GM21367 (cell line): Measurements from ENCODE around the gene UBP1.
"Not testable (repeated sequence)": the region's sequence is repeated elsewhere in the genome, so short reads cannot be mapped to it uniquely, and the experiment has no call there.

Source experiments
- ATAC-seq: cut with Tn5 transposase; IDR thresholded peaks from one replicate; pipeline ENCODE4 v1.9.1; 2021; ENCODE audit not compliant: unreplicated experiment

The UBP1 gene

DNA sequence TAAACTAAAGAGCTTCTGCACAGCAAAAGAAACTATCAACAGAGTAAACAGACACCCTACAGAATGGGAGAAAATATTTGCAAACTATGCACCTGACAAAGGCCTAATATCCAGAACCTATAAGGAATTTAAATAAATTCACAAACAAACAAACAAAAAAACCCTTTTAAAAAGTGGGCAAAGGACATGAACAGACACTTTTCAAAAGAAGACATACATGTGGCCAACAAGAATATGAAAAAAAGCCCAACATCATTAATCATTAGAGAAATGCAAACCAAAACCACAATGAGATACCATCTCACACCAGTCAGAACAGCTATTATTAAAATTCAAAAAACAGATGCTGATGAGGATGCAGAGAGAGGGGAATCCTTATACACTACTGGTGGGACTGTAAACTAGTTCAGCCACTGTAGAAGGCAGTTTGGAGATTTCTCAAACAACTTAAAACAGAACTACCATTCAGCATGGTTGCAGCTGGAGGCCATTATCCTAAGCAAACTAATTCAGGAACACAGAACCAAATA is 101.2 kb downstream of the UBP1 start:
- not testable (repeated sequence) for ATAC-seq
